IPS DF 6.9 (cell line): ENCODE measurements around the gene MAPKAP1.
A peak's percentile ranks its signal among the peaks of the same experiment; 100 is the strongest.
"Not testable (repeated sequence)": the region's sequence is repeated elsewhere in the genome, so short reads cannot be mapped to it uniquely, and the experiment has no call there.

Source experiments
- DNase-seq: peaks from one replicate; pipeline ENCODE4 v3.0.0-alpha.2; 2013; ENCODE audit warnings: low read depth, low spot score
- H3K27ac ChIP-seq: one replicate; pipeline ENCODE4 v1.5.1; 2013; ENCODE audit warnings: low read length, control low read depth
- H3K27me3 ChIP-seq: 2 replicates; pipeline ENCODE4 v1.6.1; 2013; ENCODE audit warnings: mild to moderate bottlenecking, low read length; ENCODE audit not compliant: control insufficient read depth, insufficient read depth
- H3K36me3 ChIP-seq: 2 replicates; pipeline ENCODE4 v1.6.1; 2013; ENCODE audit warnings: low read length; ENCODE audit not compliant: control insufficient read depth, insufficient read depth
- H3K4me1 ChIP-seq: 2 replicates; pipeline ENCODE4 v1.6.1; 2013; ENCODE audit warnings: low read length; ENCODE audit not compliant: control insufficient read depth, insufficient read depth
- H3K4me3 ChIP-seq: 2 replicates; pipeline ENCODE4 v1.5.1; 2013; ENCODE audit warnings: mild to moderate bottlenecking, low read length
- H3K9me3 ChIP-seq: 2 replicates; pipeline ENCODE4 v1.6.1; 2013; ENCODE audit warnings: low read length, inconsistent platforms; ENCODE audit not compliant: control insufficient read depth, insufficient read depth
- WGBS: extraction: QIAGEN DNeasy Blood & Tissue Kit; methylation state at CpG from one replicate; pipeline ENCODE4 v1.1.7; 2013; ENCODE audit warnings: mixed read lengths, missing lambda C conversion rate; ENCODE audit not compliant: insufficient read length, insufficient coverage; 5-methylcytosine and 5-hydroxymethylcytosine counted together

Gene MAPKAP1

GRCh38 chr9:125568621-125569020 lies 138.4 kb downstream of the MAPKAP1 start:
- no peak for DNase-seq
- Histone ChIP-seq H3K4me3 (no peak overlapping the region), H3K9me3 (no peaks in the 10 kb centered on the region; the same call in 1 of the 2 replicates), H3K36me3 (no peaks in the 10 kb centered on the region; the same call in 1 of the 2 replicates), H3K27me3 (no peaks in the 10 kb centered on the region), H3K27ac (no peak overlapping the region), H3K4me1 (no peaks in the 10 kb centered on the region)
- WGBS, result no CpG with 5 or more reads among the region's 4 CpGs

GRCh38 chr9:125566051-125566450 lies 141.0 kb downstream of the MAPKAP1 start:
- not testable (repeated sequence) for DNase-seq

GRCh38 chr9:125565126-125565525 lies 141.9 kb downstream of the MAPKAP1 start:
- WGBS, result no CpG with 5 or more reads among the region's 2 CpGs
- H3K4me1 ChIP-seq, result no peaks in the 10 kb centered on the region

More at GRCh38 chr9:125566051-125566450, 141.0 kb downstream of the MAPKAP1 start:
- H3K27ac ChIP-seq, H3K9me3 ChIP-seq, H3K4me3 ChIP-seq, H3K27me3 ChIP-seq, H3K4me1 ChIP-seq, H3K36me3 ChIP-seq: not testable (repeated sequence)

GRCh38 chr9:125564631-125565030 lies 142.4 kb downstream of the MAPKAP1 start:
- no peaks in the 10 kb centered on the region for H3K27me3 ChIP-seq
- no peaks in the 10 kb centered on the region for H3K4me1 ChIP-seq

More at GRCh38 chr9:125565126-125565525, 141.9 kb downstream of the MAPKAP1 start:
- H3K4me3 ChIP-seq, result no peak overlapping the region
- H3K36me3 ChIP-seq, result no peaks in the 10 kb centered on the region
- H3K9me3 ChIP-seq, result no peaks in the 10 kb centered on the region
- no peak for DNase-seq
- no peak overlapping the region for H3K27ac ChIP-seq
- no peaks in the 10 kb centered on the region for H3K27me3 ChIP-seq

GRCh38 chr9:125561509-125562148 lies 145.4 kb downstream of the MAPKAP1 start:
- Histone ChIP-seq H3K4me3 (no peak overlapping the region), H3K9me3 (no peaks in the 10 kb centered on the region), H3K4me1 (no peaks in the 10 kb centered on the region; the same call in 1 of the 2 replicates), H3K27me3 (no peaks in the 10 kb centered on the region), H3K36me3 (no peaks in the 10 kb centered on the region), H3K27ac (no peak overlapping the region)
- no peak for DNase-seq
- no CpG with 5 or more reads among the region's 4 CpGs for WGBS

More at GRCh38 chr9:125564631-125565030, 142.4 kb downstream of the MAPKAP1 start:
- Histone ChIP-seq H3K36me3 (no peaks in the 10 kb centered on the region), H3K4me3 (no peak overlapping the region), H3K9me3 (no peaks in the 10 kb centered on the region), H3K27ac (no peak overlapping the region)
- no CpG with 5 or more reads among the region's 4 CpGs for WGBS
- no peak for DNase-seq

- Histone ChIP-seq H3K27me3 (no peaks in the 10 kb centered on the region), H3K9me3 (no peaks in the 10 kb centered on the region), H3K4me1 (no peaks in the 10 kb centered on the region; the same call in 1 of the 2 replicates), H3K36me3 (no peaks in the 10 kb centered on the region), H3K4me3 (no peak overlapping the region), H3K27ac (no peak overlapping the region)
- no CpG with 5 or more reads among the region's 2 CpGs for WGBS
- no peak for DNase-seq
Measured at GRCh38 chr9:125559894-125560293, 147.1 kb downstream of the MAPKAP1 start.

GRCh38 chr9:125559194-125559593 lies 147.8 kb downstream of the MAPKAP1 start:
- Histone ChIP-seq H3K27me3 (no peaks in the 10 kb centered on the region), H3K9me3 (no peaks in the 10 kb centered on the region), H3K4me1 (no peaks in the 10 kb centered on the region; the same call in 1 of the 2 replicates), H3K4me3 (no peak overlapping the region), H3K36me3 (no peaks in the 10 kb centered on the region), H3K27ac (no peak overlapping the region)
- DNase-seq, result no peak
- no CpG with 5 or more reads among the region's 6 CpGs for WGBS

GRCh38 chr9:125558453-125559092 lies 148.4 kb downstream of the MAPKAP1 start:
- Histone ChIP-seq H3K9me3 (no peaks in the 10 kb centered on the region), H3K4me3 (no peak overlapping the region), H3K36me3 (no peaks in the 10 kb centered on the region), H3K27me3 (no peaks in the 10 kb centered on the region), H3K4me1 (no peaks in the 10 kb centered on the region; the same call in 1 of the 2 replicates), H3K27ac (no peak overlapping the region)
- peak; percentile 37 for DNase-seq
- no CpG with 5 or more reads among the region's 2 CpGs for WGBS

- no peak overlapping the region for H3K27ac ChIP-seq
- no peaks in the 10 kb centered on the region for H3K27me3 ChIP-seq
- H3K4me1 ChIP-seq, result peaks cover 1% of the 10 kb centered on the region; the same call in 1 of the 2 replicates
- no peaks in the 10 kb centered on the region for H3K9me3 ChIP-seq
- H3K36me3 ChIP-seq, result no peaks in the 10 kb centered on the region
- no CpG with 5 or more reads among the region's 7 CpGs for WGBS
- DNase-seq, result no peak
- H3K4me3 ChIP-seq, result no peak overlapping the region
Measured at GRCh38 chr9:125556046-125556721, 150.8 kb downstream of the MAPKAP1 start.

GRCh38 chr9:125554726-125555125 lies 152.3 kb downstream of the MAPKAP1 start:
- no CpG with 5 or more reads among the region's 3 CpGs for WGBS
- no peak overlapping the region for H3K4me3 ChIP-seq
- DNase-seq, result no peak
- no peaks in the 10 kb centered on the region for H3K27me3 ChIP-seq
- no peaks in the 10 kb centered on the region for H3K36me3 ChIP-seq
- H3K27ac ChIP-seq, result no peak overlapping the region
- peaks cover 1% of the 10 kb centered on the region; the same call in 1 of the 2 replicates for H3K4me1 ChIP-seq
- no peaks in the 10 kb centered on the region for H3K9me3 ChIP-seq
